ENCODE measurements around the gene APBB3.

DNA sequence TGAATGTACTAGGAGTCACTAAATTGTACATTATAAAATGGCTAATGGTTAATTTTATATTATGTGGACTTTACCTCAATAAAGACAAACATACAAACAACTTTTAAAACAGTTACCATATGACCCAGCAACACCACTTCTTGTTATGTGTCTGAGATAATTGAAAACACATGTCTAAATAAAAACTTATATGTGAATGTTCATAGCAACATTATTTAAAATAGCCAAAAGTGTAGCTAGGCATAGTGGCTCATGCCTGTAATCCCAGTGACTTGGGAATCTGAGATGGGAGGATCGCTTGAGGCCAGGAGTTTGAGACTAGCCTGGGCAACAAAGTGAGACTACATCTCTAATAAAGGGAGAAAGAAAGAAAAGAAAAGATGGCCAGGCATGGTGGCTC, 23.1 kb upstream of the APBB3 start:
- no peak for TF ChIP-seq ELF4 (IDR thresholded peaks at IDR 0.05)
- no peak for TF ChIP-seq L3MBTL2 (conservative IDR thresholded peaks at IDR 0.05)
- TF ChIP-seq SP1 (IDR thresholded peaks at IDR 0.05) = no peak
- no peak for TF ChIP-seq FOXM1 (IDR thresholded peaks at IDR 0.05; ENCODE audit: borderline replicate concordance)
- TF ChIP-seq BHLHE40 (IDR thresholded peaks at IDR 0.05; ENCODE audit: borderline replicate concordance) = no peak
- TF ChIP-seq, protein P1, sequence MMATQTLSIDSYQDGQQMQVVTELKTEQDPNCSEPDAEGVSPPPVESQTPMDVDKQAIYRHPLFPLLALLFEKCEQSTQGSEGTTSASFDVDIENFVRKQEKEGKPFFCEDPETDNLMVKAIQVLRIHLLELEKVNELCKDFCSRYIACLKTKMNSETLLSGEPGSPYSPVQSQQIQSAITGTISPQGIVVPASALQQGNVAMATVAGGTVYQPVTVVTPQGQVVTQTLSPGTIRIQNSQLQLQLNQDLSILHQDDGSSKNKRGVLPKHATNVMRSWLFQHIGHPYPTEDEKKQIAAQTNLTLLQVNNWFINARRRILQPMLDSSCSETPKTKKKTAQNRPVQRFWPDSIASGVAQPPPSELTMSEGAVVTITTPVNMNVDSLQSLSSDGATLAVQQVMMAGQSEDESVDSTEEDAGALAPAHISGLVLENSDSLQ (IDR thresholded peaks at IDR 0.05) = no peak
